Measurements from ENCODE around the gene TM9SF4.

TM9SF4 gene

GRCh38 chr20:32127347-32127746, 17.8 kb downstream of the TM9SF4 start:
- no peak for DNase-seq (ENCODE audit: low read depth)

GRCh38 chr20:32128167-32128566, 18.7 kb downstream of the TM9SF4 start:
- no peak for DNase-seq (ENCODE audit: low read depth)

GRCh38 chr20:32129863-32130262, 20.3 kb downstream of the TM9SF4 start:
- DNase-seq (ENCODE audit: low read depth) = no peak

- no peak for DNase-seq (ENCODE audit: low read depth)
Measured at GRCh38 chr20:32130352-32130751, 20.8 kb downstream of the TM9SF4 start.

GRCh38 chr20:32130965-32131364, 21.5 kb downstream of the TM9SF4 start:
- DNase-seq (ENCODE audit: low read depth) = no peak

- no peak for DNase-seq (ENCODE audit: low read depth)
Measured at GRCh38 chr20:32132911-32133549, 23.5 kb downstream of the TM9SF4 start.

GRCh38 chr20:32134026-32134425, 24.5 kb downstream of the TM9SF4 start:
- DNase-seq (ENCODE audit: low read depth) = no peak

GRCh38 chr20:32135983-32136515, 26.5 kb downstream of the TM9SF4 start:
- DNase-seq (ENCODE audit: low read depth) = no peak

GRCh38 chr20:32138921-32139320, 29.4 kb downstream of the TM9SF4 start:
- DNase-seq (ENCODE audit: low read depth) = no peak

- no peak for DNase-seq (ENCODE audit: low read depth)
Measured at GRCh38 chr20:32139947-32140346, 30.4 kb downstream of the TM9SF4 start.

GRCh38 chr20:32140603-32141002, 31.1 kb downstream of the TM9SF4 start:
- no peak for DNase-seq (ENCODE audit: low read depth)

GRCh38 chr20:32141465-32141980, 32.0 kb downstream of the TM9SF4 start:
- no peak for DNase-seq (ENCODE audit: low read depth)

GRCh38 chr20:32142088-32142487, 32.6 kb downstream of the TM9SF4 start:
- DNase-seq (ENCODE audit: low read depth) = no peak

GRCh38 chr20:32142991-32143390, 33.5 kb downstream of the TM9SF4 start:
- DNase-seq (ENCODE audit: low read depth) = no peak

- DNase-seq (ENCODE audit: low read depth) = no peak
Measured at GRCh38 chr20:32144898-32145662, 35.6 kb downstream of the TM9SF4 start.

- no peak for DNase-seq (ENCODE audit: low read depth)
Measured at GRCh38 chr20:32149566-32150170, 40.2 kb downstream of the TM9SF4 start.

GRCh38 chr20:32150291-32150848, 40.9 kb downstream of the TM9SF4 start:
- no peak for DNase-seq (ENCODE audit: low read depth)

GRCh38 chr20:32152421-32153155, 43.1 kb downstream of the TM9SF4 start:
- no peak for DNase-seq (ENCODE audit: low read depth)

- no peak for DNase-seq (ENCODE audit: low read depth)
Measured at GRCh38 chr20:32153156-32153665, 43.7 kb downstream of the TM9SF4 start.

- DNase-seq (ENCODE audit: low read depth) = no peak
Measured at GRCh38 chr20:32153771-32154170, 44.3 kb downstream of the TM9SF4 start.

All from stromal cell of bone marrow (primary cell).